Caco-2 (cell line): Measurements from ENCODE around the gene TRIO. TPM values are rescaled to one million over a fixed set of nuclear protein-coding genes. Genes with fewer than 3 reads are reported as not detected.

Experiments
- BruUV-seq: library from RNA; stranded (reverse); fragments of 400-500 nt; replicated peaks from 2 replicates; lab custom pipeline; 2021; lab: Mats Ljungman, UMichigan
- CTCF ChIA-PET: fragments of 300-600 bp; sonication (Branson Sonifier 250); formaldehyde crosslinking; loops from one replicate; lab custom pipeline; 2022; ENCODE audit warnings: antibody characterized with exemption; lab: Charles Lee
- POLR2A ChIA-PET: fragments of 300-600 bp; sonication (Branson Sonifier 250); formaldehyde crosslinking; loops from one replicate; lab custom pipeline; 2022; ENCODE audit warnings: antibody characterized with exemption; lab: Charles Lee
- DNase-seq, 2 experiments: peaks; one replicate each; pipeline versions ENCODE4 v3.0.0 to v3.0.0-alpha.2; 2020 to 2022
- H3K27me3 ChIP-seq: replicated peaks from 2 replicates; pipeline ENCODE4 v1.6.0; 2011; ENCODE audit warnings: low read length; ENCODE audit not compliant: control insufficient read depth, insufficient read depth
- H3K36me3 ChIP-seq: 2 replicates; pipeline ENCODE4 v1.5.1; 2011; ENCODE audit warnings: low read length; ENCODE audit not compliant: control insufficient read depth, insufficient read depth
- H3K4me1 ChIP-seq: fragments of 250-450 bp; sonication (Bioruptor Pico); 2 replicates; pipeline ENCODE4 v1.5.1; 2020; ENCODE audit warnings: mild to moderate bottlenecking
- H3K4me3 ChIP-seq: 2 replicates; pipeline ENCODE4 v1.5.1; 2011; ENCODE audit warnings: low read depth, mild to moderate bottlenecking, control low read depth, low read length
- H3K9me3 ChIP-seq: fragments of 250-450 bp; sonication (Bioruptor Pico); 2 replicates; pipeline ENCODE4 v1.5.1; 2020; ENCODE audit warnings: mild to moderate bottlenecking, moderate library complexity
- H3K27ac Mint-ChIP-seq: one replicate; pipeline ENCODE4 v1.8.0; 2022; ENCODE audit warnings: mixed read lengths; ENCODE audit not compliant: unreplicated experiment
- H3K27me3 Mint-ChIP-seq: one replicate; pipeline ENCODE4 v1.8.0; 2022; ENCODE audit warnings: mixed read lengths; ENCODE audit not compliant: insufficient read depth, unreplicated experiment
- H3K36me3 Mint-ChIP-seq: one replicate; pipeline ENCODE4 v1.8.0; 2022; ENCODE audit warnings: mild to moderate bottlenecking, mixed read lengths; ENCODE audit not compliant: insufficient read depth, unreplicated experiment
- H3K4me1 Mint-ChIP-seq: one replicate; pipeline ENCODE4 v1.8.0; 2022; ENCODE audit warnings: low read depth, mixed read lengths; ENCODE audit not compliant: unreplicated experiment
- H3K4me3 Mint-ChIP-seq: one replicate; pipeline ENCODE4 v1.8.0; 2022; ENCODE audit warnings: mild to moderate bottlenecking, moderate library complexity, mixed read lengths; ENCODE audit not compliant: unreplicated experiment
- H3K9me3 Mint-ChIP-seq: one replicate; pipeline ENCODE4 v1.8.0; 2022; ENCODE audit warnings: mixed read lengths; ENCODE audit not compliant: unreplicated experiment
- CTCF ChIP-seq, 2 experiments: fragments of 200-600 bp in 1 of 2; IDR thresholded peaks; 1 replicate in 1 of 2; 2 replicates in 1 of 2; pipeline versions ENCODE4 v1.5.1 to v1.8.0; 2011 to 2022; ENCODE audit warnings: antibody characterized with exemption in 1 of 2, control low read depth in 1 of 2, inconsistent platforms in 1 of 2, low read depth in 1 of 2, low read length in 1 of 2, mild to moderate bottlenecking in 1 of 2, moderate library complexity in 1 of 2; ENCODE audit not compliant: insufficient read depth in 1 of 2, severe bottlenecking in 1 of 2, unreplicated experiment in 1 of 2
- intact Hi-C: fragments of 100-400 bp; cut with micrococcal nuclease; formaldehyde crosslinking; loops from one replicate; pipeline ENCODE4 v1.10.0; 2022; ENCODE audit not compliant: unreplicated experiment
- total RNA-seq: library from RNA; stranded (reverse); gene quantifications from 2 replicates; pipeline ENCODE4 v1.2.3, GENCODE V29; 2022

The TRIO gene
- total RNA-seq, 1 experiment from 2014 or later: 92.0 TPM

DNA sequence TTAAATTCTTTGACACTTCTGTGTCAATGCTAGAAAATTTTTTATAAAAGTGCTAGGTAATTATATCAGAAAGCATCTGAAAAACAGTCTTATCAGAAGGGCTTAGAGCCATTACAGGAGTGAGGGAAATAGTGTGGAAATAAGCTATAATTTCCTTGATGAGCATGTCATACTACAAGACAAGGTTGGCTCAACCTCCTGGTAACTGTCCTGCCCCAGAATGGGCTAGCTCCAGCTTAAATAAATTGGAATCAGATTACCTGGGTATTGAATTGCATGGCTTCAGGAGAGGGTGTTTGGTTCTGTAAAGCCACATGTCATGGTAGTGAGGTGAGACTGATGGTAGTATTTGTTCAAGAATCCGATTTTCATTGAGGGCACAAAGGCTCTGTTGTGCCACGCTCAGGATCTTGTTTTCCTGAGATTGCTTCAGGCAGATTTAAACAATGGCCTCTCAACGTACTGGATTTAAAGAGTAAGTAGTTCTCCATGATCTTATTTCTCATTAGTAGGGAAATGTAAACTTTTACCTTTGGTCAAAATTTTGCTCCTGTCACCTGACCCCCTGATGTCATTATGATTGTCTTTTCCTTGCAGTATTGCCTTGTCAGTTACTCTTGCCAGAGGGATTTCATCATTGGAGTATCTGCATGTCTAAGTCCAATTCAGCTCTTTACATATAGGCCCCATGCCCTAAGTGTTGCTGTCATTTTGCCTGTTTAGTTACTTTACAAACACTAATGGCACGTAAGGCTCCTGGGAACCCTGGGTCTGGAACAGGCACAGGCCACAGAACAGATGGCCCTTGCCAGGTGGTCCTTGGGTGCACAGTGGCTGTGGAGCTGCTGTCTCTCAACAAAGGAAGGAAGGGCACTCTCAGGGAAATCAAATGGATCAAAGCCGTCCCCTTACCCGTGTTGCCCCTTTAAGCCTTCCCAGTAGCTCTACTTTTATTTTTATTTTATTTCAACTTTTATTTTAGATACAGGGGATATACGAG lies 21.3 kb downstream of the TRIO start:
- TF ChIP-seq CTCF (IDR thresholded peaks at IDR 0.05; ENCODE audit: insufficient read depth in 1 of 2, low read depth in 1 of 2, low read length in 1 of 2, severe bottlenecking in 1 of 2, unreplicated experiment in 1 of 2): no peak

GRCh38 chr5:14165375-14166106 lies 22.4 kb downstream of the TRIO start:
- no peak for DNase-seq
- Mint-ChIP-seq H3K27ac (peak overlapping the region; percentile 53), H3K4me1 (peaks cover 29% of the 10 kb centered on the region), H3K4me3 (no peak overlapping the region), H3K36me3 (no peaks in the 10 kb centered on the region), H3K9me3 (peaks cover 9% of the 10 kb centered on the region), H3K27me3 (no peaks in the 10 kb centered on the region)
- Histone ChIP-seq H3K36me3 (no peaks in the 10 kb centered on the region; the same call in 1 of the 2 replicates), H3K4me1 (peaks cover 25% of the 10 kb centered on the region), H3K27me3 (no peaks in the 10 kb centered on the region), H3K4me3 (no peak overlapping the region), H3K9me3 (peaks cover 4% of the 10 kb centered on the region; the same call in 1 of the 2 replicates)
- ChIA-PET CTCF (no interaction called here), POLR2A (no interaction called here)
- BruUV-seq: no TSS peak
- no peak for TF ChIP-seq CTCF (IDR thresholded peaks at IDR 0.05; ENCODE audit: insufficient read depth in 1 of 2, low read depth in 1 of 2, low read length in 1 of 2, severe bottlenecking in 1 of 2, unreplicated experiment in 1 of 2)
- intact Hi-C loops: no loop called here

More for the DNA sequence above, 21.3 kb downstream of the TRIO start:
- Mint-ChIP-seq H3K36me3 (no peaks in the 10 kb centered on the region), H3K4me1 (peaks cover 23% of the 10 kb centered on the region), H3K9me3 (peaks cover 9% of the 10 kb centered on the region), H3K27ac (no peak overlapping the region), H3K27me3 (no peaks in the 10 kb centered on the region), H3K4me3 (no peak overlapping the region)
- H3K4me3 ChIP-seq: no peak overlapping the region
- BruUV-seq: no TSS peak
- H3K27me3 ChIP-seq: no peaks in the 10 kb centered on the region
- intact Hi-C loops: no loop called here
- ChIA-PET POLR2A (no interaction called here), CTCF (no interaction called here)
- no peak for DNase-seq
- peaks cover 4% of the 10 kb centered on the region; the same call in 1 of the 2 replicates for H3K9me3 ChIP-seq
- peaks cover 22% of the 10 kb centered on the region for H3K4me1 ChIP-seq
- H3K36me3 ChIP-seq: no peaks in the 10 kb centered on the region; the same call in 1 of the 2 replicates

GRCh38 chr5:14166437-14166836 lies 23.3 kb downstream of the TRIO start:
- H3K27me3 Mint-ChIP-seq: no peaks in the 10 kb centered on the region
- no TSS peak for BruUV-seq
- no peaks in the 10 kb centered on the region for H3K36me3 Mint-ChIP-seq
- H3K4me3 ChIP-seq: no peak overlapping the region
- ChIA-PET CTCF (no interaction called here), POLR2A (no interaction called here)
- H3K4me3 Mint-ChIP-seq: no peak overlapping the region
- H3K4me1 ChIP-seq: peaks cover 31% of the 10 kb centered on the region
- H3K27me3 ChIP-seq: no peaks in the 10 kb centered on the region
- DNase-seq: no peak
- H3K36me3 ChIP-seq: no peaks in the 10 kb centered on the region
- H3K9me3 ChIP-seq: peaks cover 4% of the 10 kb centered on the region; the same call in 1 of the 2 replicates
- peak overlapping the region; percentile 13 for H3K27ac Mint-ChIP-seq
- H3K4me1 Mint-ChIP-seq: peaks cover 31% of the 10 kb centered on the region
- TF ChIP-seq CTCF (IDR thresholded peaks at IDR 0.05; ENCODE audit: insufficient read depth in 1 of 2, low read depth in 1 of 2, low read length in 1 of 2, severe bottlenecking in 1 of 2, unreplicated experiment in 1 of 2): no peak
- H3K9me3 Mint-ChIP-seq: peaks cover 9% of the 10 kb centered on the region
- intact Hi-C loops: no loop called here
